8988T (cell line): ENCODE results near the gene GJD4.

Source experiments
- DNase-seq: peaks from one replicate; pipeline ENCODE4 v3.0.0; 2011

The GJD4 gene

DNA sequence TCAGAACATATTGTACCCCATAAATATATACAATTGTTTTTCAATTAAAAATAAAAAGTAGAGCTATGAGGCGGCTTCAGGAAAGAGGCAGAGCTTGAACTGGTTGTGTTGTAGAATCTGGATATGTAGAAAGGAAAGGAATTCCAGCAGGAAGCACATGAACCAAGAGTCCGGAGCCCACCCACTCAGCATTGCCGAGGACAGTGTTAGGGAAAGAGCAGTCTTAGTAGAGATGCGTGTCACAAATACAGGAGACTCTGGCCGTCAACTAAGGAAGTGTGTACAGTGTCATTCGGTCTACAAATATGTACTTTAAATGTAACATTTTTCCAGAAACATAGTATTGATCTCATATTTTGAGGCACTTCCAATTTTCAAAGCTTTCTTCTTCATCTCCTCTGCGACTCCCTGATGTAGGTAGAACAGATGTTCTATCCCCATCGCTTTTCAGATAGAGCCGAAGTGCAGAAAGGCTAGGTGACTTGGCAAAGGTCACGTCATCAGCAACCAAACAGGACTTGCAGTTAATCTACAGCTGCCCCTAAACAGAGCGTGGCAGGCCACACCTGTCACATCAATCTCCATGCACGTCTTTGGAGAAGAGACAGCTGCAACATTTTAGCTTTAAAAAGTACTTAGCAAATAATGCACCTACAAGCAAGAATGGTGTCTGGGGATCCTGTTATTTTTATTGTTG is 25.3 kb upstream of the GJD4 start:
- no peak for DNase-seq

DNA sequence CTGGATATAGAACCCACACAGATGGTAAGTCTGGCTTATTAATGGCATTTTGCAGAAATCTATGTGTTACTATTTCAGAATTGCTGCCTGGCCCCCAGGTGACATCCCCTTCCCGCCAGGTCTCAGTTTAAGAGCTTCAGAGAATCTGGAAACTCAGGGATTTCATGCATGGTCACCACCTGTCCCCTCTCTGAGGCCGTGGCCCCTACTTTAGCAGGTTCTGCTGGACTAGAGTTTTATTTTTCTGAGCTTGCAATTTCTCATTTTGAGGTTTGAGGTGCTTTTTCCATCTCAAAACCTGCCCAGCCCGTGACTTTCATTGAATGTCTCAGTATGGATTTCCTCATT is 24.7 kb upstream of the GJD4 start:
- DNase-seq, result no peak

DNA sequence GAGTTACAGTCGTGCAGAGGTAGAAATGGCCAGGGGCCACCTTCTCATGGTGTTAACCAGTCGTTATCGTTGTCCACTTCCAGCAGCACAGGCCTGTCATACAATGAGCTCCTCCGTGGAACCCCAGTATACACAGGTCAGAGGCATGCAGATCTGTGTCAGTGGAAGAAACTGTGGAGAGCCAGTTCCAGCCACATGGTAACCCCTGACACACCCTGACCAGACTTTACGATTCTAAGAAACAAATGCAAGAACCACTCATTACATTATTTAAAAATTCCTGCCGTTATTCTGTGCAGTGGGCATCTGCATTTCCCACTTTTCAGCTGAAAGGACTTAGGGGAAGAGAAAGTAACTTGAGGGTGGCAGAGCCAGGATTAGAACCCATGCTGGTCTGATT is 23.5 kb upstream of the GJD4 start:
- DNase-seq, result no peak

DNA sequence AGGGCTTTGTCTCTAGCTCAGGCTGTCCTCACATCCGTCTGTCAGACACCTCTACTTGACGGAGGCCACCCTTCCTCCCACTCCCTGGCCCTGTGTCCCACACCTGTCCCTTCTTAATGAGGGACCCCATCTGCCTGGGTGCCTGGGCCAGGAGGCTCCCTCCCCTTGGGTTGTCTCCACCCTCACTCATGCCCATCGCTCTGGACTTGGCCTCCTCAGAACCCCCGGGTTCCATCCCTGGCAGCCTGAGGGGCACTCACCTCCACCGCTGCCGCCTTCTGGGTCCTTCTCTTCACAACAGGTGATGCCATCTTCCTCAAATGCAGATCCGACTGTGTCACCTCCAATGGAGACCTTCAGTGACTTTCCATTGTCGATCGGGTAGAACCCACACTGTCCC is 20.2 kb upstream of the GJD4 start:
- DNase-seq, result no peak

DNA sequence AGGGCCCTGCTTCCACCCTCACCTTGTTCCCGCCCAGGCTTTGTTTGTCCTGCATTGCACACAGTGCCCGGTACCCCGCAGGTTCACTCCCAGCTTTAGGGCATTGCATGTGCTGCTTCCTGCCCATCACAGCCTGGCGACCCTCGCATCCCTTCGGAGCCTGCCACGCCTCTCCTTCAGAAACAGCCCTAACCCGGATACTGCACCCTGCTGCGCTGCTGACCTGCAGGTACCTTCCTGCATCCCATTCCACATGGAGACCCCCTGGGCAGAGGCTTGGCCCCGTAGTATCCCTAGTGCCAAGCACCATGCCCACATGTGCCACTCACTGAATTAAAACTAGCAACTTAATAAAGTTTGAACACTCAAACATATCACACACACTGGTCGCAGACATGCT is 19.8 kb upstream of the GJD4 start:
- DNase-seq, result no peak

DNA sequence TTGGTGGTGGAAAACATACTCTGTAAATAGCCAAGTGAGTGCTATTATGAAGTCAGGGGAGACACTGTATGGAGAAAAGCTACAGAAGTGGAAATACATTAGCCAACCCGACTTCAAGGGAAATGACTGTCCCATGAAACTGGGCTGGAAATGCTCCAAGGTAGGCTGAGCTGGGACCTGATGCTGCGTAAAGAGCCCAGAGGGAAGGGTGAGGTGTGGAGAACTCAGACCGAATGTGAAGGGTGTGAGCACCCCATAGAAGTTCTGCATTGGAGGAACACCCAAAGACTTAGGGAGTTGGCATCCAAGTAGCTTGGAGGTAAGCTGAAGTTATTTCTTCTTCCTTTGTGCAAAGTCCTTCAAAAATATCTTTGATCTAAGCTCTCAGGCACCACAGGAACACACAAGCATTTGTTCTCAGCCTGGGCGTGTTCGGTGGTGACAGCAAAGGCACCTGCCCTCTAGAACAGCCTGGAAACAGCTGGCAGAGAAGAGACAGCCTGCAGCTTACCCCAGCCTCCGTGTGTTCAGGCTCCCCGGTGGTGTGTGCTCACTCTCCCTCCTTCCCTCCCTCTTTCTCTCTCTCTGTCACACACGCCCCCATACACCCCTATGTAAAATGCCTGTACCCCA is 19.1 kb upstream of the GJD4 start:
- no peak for DNase-seq

DNA sequence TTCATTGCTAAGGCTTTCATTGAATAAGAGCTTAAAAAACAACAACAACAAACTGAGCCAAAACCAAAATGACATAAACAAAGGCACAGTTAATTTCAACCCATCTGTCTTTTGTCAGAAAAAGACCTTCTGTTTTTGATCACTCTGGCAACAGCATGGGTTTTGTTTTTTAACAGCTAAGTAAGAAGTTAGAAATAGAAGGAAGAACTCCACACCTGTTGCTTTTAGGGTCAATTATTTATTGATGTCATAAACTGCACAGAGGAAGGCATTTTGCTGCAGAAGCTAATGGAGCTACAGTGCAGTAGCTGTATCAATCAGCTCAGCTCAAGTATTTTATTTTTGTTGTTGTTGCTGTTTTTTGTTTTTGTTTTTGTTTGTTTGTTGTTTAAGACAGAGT is 16.3 kb upstream of the GJD4 start:
- no peak for DNase-seq

DNA sequence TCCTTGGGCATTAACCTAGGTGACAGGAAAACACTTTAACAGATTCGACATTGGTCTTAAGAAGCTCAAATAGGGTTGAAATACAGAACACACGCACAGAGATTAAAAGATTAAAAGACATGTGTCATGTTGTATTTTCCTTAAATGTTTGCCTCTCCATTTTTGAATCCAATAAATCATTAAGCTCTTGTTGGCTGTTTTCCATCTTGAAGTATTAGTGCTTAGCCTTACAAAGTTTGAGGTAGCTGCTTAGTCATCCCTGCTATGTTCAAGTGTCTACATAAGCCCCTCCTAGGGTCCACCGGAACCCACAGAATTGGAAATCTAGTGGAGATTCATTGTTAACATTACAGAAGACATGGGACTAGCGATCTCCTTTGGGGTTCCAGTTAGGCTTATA is 12.7 kb upstream of the GJD4 start:
- no peak for DNase-seq

DNA sequence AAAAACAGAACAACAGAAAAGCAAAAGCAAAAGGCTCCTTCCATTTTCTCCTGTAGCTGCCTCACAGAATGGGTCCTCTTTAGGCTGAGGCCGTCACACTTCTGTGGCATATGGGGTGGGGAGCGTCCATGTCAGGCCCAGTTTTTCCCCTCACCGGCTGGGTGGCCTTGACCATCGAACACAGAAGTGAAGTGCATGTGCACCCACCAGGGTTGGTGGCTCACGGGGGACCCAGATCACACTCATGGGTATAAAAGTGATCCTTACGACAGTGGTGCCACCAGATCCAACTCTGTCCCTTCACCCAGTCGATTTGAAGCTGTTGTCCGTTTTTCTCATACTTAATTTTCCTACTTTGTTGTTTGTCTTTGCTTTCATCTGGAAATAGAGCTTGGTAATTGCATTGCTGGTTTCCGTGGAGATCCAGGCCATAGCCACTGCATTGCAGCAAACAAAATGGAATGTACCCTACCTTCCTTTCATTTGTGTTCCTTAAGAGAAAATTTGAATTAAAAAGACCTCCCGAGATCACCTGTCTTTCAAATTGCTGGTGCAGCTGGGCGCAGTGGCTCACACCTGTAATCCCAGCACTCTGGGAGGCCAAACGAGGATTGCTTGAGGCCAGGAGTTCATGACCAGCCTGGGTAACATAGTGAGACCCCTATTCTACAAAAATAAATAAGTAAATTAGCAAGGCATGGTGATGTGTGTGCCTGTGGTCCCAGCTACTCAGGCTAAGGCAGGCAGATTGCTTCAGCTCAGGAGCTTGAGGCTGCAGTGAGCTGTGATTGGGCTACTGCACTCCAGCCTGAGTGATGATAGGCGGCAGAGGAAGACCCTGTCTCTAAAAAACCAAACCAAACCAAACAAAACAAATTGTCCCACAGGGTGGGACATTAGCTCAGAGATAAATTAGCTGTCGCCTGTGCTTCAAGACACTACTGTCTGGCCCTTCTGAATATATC is 10.7 kb upstream of the GJD4 start:
- DNase-seq, result no peak

DNA sequence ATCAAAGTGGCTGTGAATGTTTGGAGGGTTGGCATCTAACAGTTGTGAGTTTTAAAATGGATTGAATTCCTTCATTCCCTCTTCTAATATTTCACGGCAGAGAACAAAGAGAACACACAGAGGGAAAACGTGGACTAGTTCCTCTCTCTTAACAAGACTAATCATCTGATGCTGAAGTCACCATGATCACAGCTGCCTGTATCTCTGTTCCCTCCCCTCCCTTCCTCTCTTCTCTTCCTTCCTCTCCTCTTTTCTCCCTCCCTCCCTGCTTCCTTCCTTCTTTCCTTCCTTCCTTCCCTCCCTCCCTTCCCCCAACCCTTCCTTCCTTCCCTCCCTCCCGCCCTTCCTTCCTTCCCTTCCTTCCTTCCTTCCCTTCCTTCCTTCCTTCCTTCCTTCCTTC is 10.0 kb upstream of the GJD4 start:
- DNase-seq, result no peak

DNA sequence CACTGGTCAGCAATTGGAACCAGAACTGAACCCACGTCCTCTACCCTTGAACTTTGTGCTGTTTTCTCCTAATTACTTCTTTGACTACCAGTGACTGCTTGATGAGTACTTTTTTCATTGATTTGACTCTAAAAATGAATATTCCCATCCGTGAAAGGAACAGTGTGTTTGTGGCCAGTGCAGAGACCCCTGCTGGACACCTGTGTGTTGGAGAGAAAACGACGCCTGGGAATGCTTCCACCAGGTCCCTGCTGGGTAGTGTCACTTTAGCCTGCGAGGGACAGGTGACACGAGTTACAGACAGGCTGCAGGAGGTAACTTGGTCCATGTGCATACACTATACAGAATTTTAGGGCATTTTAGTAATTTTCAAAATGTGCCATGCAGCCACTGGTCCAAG is 6.8 kb upstream of the GJD4 start:
- DNase-seq, result peak; percentile 25

DNA sequence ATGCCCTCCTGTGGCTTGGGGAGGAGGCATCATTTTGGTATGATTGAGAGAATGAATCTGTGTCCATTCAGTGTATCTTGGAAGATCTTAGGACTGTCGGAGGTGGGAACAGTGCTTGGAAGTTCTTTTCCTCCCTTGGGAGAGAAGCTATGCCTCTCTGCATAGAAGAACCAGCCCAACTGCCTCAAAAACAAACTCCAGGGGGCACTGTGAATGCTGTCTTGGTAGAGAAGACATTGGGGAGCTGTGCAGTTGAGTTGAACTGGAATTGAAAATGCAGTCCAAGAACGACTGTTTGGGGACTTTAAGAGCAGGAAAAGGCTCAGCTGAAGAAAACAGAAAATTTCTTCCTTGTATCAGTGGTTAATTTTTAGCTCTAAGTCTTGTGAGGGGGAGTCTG is 4.9 kb upstream of the GJD4 start:
- no peak for DNase-seq

DNA sequence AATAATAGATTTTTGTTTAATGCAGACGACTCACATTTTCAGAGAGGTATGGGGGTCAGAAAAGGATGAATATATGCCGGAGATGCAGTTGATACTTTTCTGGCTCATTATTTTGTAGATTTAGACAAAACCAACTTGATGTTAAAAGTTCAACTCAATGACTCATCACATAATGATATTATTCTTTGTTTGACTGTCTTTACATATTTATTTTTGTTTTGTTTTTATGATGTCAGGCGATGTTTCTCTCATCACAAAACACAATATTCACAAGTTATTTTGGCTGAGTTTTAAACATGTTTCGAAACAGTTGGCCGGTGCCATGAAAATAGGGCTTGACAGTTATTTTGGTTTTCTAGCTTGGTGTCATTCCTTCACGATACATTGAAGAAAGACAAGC is 1.3 kb downstream of the GJD4 start:
- no peak for DNase-seq

DNA sequence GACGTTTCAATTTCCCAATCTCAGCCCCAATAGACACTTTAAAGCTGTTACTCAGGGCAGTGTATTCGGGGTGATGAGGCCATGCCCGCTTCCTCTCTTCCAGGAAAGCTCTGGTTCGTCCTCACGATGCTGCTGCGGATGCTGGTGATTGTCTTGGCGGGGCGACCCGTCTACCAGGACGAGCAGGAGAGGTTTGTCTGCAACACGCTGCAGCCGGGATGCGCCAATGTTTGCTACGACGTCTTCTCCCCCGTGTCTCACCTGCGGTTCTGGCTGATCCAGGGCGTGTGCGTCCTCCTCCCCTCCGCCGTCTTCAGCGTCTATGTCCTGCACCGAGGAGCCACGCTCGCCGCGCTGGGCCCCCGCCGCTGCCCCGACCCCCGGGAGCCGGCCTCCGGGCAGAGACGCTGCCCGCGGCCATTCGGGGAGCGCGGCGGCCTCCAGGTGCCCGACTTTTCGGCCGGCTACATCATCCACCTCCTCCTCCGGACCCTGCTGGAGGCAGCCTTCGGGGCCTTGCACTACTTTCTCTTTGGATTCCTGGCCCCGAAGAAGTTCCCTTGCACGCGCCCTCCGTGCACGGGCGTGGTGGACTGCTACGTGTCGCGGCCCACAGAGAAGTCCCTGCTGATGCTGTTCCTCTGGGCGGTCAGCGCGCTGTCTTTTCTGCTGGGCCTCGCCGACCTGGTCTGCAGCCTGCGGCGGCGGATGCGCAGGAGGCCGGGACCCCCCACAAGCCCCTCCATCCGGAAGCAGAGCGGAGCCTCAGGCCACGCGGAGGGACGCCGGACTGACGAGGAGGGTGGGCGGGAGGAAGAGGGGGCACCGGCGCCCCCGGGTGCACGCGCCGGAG is 2.6 kb downstream of the GJD4 start:
- DNase-seq, result no peak

DNA sequence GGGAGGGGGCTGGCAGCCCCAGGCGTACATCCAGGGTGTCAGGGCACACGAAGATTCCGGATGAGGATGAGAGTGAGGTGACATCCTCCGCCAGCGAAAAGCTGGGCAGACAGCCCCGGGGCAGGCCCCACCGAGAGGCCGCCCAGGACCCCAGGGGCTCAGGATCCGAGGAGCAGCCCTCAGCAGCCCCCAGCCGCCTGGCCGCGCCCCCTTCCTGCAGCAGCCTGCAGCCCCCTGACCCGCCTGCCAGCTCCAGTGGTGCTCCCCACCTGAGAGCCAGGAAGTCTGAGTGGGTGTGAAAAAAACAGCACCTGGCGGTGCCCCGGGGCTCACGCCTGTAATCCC is 3.2 kb downstream of the GJD4 start:
- no peak for DNase-seq

DNA sequence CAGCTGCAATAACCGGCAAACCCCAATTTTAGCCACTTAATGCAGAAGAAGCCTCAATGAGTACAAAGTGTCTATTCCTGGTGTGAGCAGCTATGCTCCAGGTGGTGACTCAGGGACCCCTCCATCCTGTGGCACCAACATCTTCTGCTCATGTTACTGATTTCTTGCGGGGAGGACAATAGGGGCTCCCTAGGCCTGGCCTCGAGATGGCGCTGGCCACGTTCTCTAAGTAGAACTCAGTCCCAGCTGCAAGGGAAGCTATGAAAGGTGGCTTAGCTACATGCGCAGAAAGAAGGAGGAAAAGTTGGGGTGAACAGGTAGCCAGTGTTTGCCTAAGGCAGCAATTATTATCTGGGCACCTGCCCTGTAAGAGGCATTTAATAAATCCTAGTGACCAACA is 6.6 kb downstream of the GJD4 start:
- no peak for DNase-seq

DNA sequence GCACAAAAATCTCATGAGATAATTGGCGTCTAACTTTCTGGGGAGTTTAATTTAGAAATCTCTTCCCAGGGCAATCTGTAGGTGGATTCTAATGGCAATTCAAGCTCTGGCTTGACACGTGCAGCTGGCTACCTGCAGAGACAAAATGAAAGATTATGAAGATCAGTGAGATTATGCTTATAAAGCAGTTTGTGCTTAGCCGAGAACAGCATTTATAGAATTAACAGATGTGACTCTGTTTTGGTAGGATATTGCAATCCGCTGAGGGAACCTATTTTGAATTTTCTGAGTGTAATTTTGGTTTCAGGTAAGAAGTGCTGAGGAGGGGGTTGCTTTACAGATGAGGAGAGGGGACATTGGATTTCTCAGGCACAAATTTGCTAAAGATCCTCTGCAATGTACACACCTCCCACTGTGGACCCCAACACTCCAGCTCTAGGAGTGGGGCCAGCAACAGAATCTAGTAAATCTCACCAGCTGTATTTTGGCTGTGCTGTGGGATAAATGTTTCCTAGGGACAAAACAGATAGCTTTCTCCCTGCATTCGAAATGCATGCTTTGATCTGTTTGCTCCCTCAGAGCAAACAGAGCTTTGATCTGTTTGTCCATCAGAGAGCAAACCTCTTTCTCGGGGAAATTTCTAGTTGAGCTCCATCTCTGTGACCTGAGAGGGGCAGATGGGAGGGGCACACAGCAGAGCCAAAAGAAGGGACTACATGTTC is 7.4 kb downstream of the GJD4 start:
- DNase-seq, result no peak

DNA sequence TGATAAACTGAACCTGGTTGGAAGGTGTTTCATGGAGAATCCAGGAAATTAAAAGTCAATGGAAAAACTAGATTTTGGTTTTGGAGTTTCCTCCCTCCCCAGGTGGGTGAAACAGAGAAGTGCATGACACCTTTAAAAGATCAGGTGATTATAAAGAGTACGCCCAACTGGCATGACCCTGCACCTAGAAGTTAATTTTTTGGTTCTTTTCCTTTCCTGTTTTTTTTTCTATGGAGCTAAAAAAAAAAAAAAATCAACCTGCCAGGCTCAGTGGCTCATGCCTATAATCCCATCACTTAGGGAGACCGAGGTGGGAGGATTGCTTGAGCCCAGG is 7.9 kb downstream of the GJD4 start:
- DNase-seq, result no peak

DNA sequence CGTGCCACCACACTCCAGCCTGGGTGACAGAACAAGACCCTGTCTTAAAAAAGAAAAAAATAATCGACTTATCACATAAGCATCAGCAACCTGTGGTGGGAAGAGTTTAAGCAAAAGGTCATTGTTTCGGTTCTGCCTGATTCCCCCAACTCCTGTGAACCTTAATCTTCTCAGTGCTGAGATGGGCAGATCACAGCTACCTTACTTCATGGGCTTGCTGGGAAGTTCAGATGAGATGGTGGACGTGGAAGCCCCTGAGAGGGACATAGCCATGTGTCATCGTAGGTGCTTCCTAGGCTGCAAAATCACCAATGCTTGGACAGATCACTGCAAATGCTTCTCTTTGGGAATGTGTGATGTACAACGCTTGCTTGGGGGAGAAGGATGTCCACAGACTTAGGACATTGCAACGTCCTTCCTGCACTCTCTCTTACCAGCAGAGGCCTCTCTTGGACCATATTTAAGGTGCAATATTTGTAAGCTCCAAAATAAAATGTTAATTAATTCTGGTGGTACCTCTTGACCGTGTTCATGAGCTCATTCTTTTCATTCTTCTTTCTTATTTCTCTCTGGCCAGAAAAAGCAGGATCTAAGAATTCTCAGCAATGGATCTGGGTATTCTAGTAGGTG is 8.6 kb downstream of the GJD4 start:
- no peak for DNase-seq

DNA sequence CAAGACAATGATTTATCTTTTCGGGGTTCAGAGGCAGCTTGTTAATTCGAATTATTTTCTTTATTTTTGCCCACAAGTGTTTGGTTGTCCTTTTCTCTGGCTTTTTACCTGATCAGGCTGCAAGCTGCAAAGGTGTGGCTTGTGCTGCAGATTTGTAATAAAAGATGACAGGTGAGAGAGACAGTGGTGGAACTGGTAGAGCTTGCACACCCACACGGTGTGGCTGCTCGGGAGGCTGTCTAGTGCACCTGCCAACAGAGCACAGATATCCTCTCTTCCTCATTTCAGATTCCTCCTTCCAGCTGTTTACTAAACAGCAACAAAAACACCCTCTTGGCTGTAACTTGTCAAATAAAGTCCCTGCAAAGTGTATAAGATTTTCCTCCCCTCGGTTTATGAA is 9.2 kb downstream of the GJD4 start:
- DNase-seq, result no peak

DNA sequence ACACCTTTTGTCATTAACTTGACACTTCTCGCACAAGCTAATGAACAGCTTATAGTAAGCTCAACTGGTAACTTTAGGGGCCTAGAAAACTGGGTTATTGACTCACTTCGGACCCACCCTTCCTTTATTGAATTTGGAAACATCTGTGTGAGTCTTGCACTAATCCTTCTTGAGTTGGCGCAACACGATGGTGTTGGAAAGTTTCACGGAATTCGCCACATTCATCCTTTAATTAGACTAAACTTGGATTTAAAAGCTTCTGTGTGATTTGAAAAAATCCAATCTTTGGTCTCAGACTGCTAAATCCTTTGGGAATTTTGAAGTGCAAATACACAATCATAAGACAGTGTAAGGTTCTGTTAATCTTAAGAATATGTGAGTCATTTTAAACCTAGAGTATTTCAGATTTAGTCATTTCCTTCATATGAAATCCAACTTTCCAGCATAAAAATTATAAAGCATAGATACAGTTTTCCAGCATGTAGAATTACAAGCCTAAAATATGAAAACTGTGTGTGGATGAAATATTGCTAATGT is 21.9 kb downstream of the GJD4 start:
- DNase-seq, result no peak

DNA sequence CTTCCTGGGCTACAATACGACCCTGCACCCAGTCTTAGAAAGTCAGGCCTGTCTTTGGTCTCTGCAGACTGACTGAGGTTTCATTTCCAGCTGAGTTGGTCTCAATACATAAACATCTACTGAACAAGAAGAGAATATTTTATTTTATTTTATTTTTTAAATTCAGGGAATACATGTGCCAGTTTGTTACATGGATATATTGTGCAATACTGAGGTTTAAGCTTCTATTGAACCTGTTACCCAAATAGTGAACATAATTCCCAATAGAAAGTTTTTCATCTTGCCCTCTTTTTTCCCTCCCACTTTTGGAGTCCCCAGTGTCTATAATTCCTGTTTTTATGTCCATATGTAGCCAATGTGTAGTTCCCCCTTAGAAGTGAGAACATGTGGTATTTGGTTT is 26.3 kb downstream of the GJD4 start:
- no peak for DNase-seq
